HepG2 (cell line): ENCODE results near the gene HSPE1. TPM values are rescaled to one million over a fixed set of nuclear protein-coding genes. Genes with fewer than 3 reads are reported as not detected.
A peak's percentile ranks its signal among the peaks of the same experiment; 100 is the strongest.

Experiments used
- AHR ChIP-seq: IDR thresholded peaks from 2 replicates; pipeline ENCODE4 v1.6.1; 2018; ENCODE audit warnings: missing genetic modification reagents, missing compliant biosample characterization
- ATRX ChIP-seq: sonication (generic); formaldehyde crosslinking; IDR thresholded peaks from 2 replicates; pipeline ENCODE4 v1.4.0; 2020; ENCODE audit warnings: missing genetic modification reagents, borderline replicate concordance
- CREB3 ChIP-seq: sonication (generic); formaldehyde crosslinking; IDR thresholded peaks from 2 replicates; pipeline ENCODE4 v1.5.0; 2020; ENCODE audit warnings: missing genetic modification reagents
- DZIP1 ChIP-seq: sonication (generic); formaldehyde crosslinking; IDR thresholded peaks from 2 replicates; pipeline ENCODE4 v1.5.0; 2020; ENCODE audit warnings: mild to moderate bottlenecking, missing genetic modification reagents
- GTF3A ChIP-seq: sonication (generic); formaldehyde crosslinking; conservative IDR thresholded peaks from 2 replicates; pipeline ENCODE4 v1.4.0; 2020; ENCODE audit warnings: mild to moderate bottlenecking, missing genetic modification reagents
- HNF4A ChIP-seq: sonication (generic); formaldehyde crosslinking; IDR thresholded peaks from 2 replicates; pipeline ENCODE4 v1.4.0; 2020; ENCODE audit warnings: missing genetic modification reagents
- ISX ChIP-seq: sonication (generic); formaldehyde crosslinking; conservative IDR thresholded peaks from 2 replicates; pipeline ENCODE4 v1.5.0; 2020; ENCODE audit warnings: missing genetic modification reagents
- MIER3 ChIP-seq: IDR thresholded peaks from 2 replicates; pipeline ENCODE4 v1.6.1; 2016; ENCODE audit warnings: missing compliant biosample characterization, borderline replicate concordance
- SCMH1 ChIP-seq: sonication (generic); formaldehyde crosslinking; IDR thresholded peaks from 2 replicates; pipeline ENCODE4 v1.9.0; 2021; ENCODE audit warnings: missing genetic modification reagents, mild to moderate bottlenecking, borderline replicate concordance
- SKI ChIP-seq: fragments of 450-650 bp; IDR thresholded peaks from one replicate; pipeline ENCODE4 v1.6.1; 2018; ENCODE audit warnings: mild to moderate bottlenecking; ENCODE audit not compliant: partially characterized antibody
- ZBTB49 ChIP-seq: sonication (generic); formaldehyde crosslinking; IDR thresholded peaks from 2 replicates; pipeline ENCODE4 v1.4.0; 2020; ENCODE audit warnings: missing genetic modification reagents, borderline replicate concordance
- ZC3H4 ChIP-seq: sonication (generic); formaldehyde crosslinking; IDR thresholded peaks from 2 replicates; pipeline ENCODE4 v1.4.0; 2020; ENCODE audit warnings: missing genetic modification reagents, borderline replicate concordance
- ZMAT5 ChIP-seq: sonication (generic); formaldehyde crosslinking; IDR thresholded peaks from 2 replicates; pipeline ENCODE4 v1.5.0; 2020; ENCODE audit warnings: mild to moderate bottlenecking, low read depth, missing genetic modification reagents, borderline replicate concordance
- ZNF281 ChIP-seq: sonication (generic); formaldehyde crosslinking; IDR thresholded peaks from 2 replicates; pipeline ENCODE4 v1.4.0; 2020; ENCODE audit warnings: missing genetic modification reagents, borderline replicate concordance
- ZNF326 ChIP-seq: sonication (generic); formaldehyde crosslinking; IDR thresholded peaks from 2 replicates; pipeline ENCODE4 v1.4.0; 2020; ENCODE audit warnings: missing genetic modification reagents, borderline replicate concordance
- ZNF570 ChIP-seq: sonication (generic); formaldehyde crosslinking; IDR thresholded peaks from 2 replicates; pipeline ENCODE4 v1.4.0; 2020; ENCODE audit warnings: mild to moderate bottlenecking, missing genetic modification reagents, borderline replicate concordance
- ZNF777 ChIP-seq: sonication (generic); formaldehyde crosslinking; IDR thresholded peaks from 2 replicates; pipeline ENCODE4 v1.4.0; 2020; ENCODE audit warnings: missing genetic modification reagents
- polyA plus RNA-seq, 8 experiments: library from polyadenylated mRNA; depleted of rRNA in 3 of 8; stranded (reverse) in 7 of 8; unstranded in 1 of 8; fragments of >200 nt; fragmentation: Illumina TruSeq in 4 of 8; extraction: Trizol in 4 of 8; gene quantifications; 2 replicates each; pipeline versions ENCODE4 v1.2.1 to v1.2.3, GENCODE V29; 2011 to 2016; ENCODE audit warnings: low read depth in 4 of 8, missing spikeins in 1 of 8, mixed read lengths in 1 of 8; ENCODE audit not compliant: insufficient read depth in 1 of 8
- total RNA-seq, 5 experiments: library from RNA; depleted of rRNA; stranded (reverse); fragments of >200 nt; fragmentation: Illumina TruSeq; extraction: Trizol; gene quantifications; 2 replicates each; pipeline ENCODE4 v1.2.3, GENCODE V29; 2016; ENCODE audit warnings: low read depth in 1 of 5

HSPE1 gene
- total and polyA plus RNA-seq, 2 of the 13 experiments (the other 11 are each of a cell fraction or from before 2014, with no cell fraction given): 244 to 823 TPM

GRCh38 chr2:197480165-197481036 lies 19.8 kb upstream of the HSPE1 start (continued):
- TF ChIP-seq GTF3A (CRISPR knock-in tag): no peak
- TF ChIP-seq ZNF281: 0 out of 2 replicates have a peak, but pooled peaks have one; percentile 14
- TF ChIP-seq ZBTB49 (CRISPR knock-in tag): no peak
- no peak for TF ChIP-seq ATRX (CRISPR knock-in tag)
- TF ChIP-seq AHR: 0 out of 2 replicates have a peak, but pooled peaks have one; percentile 65
- no peak for TF ChIP-seq CREB3 (CRISPR knock-in tag)
- no peak for TF ChIP-seq SKI
- no peak for TF ChIP-seq ZNF777 (CRISPR knock-in tag)
- no peak for TF ChIP-seq ZNF570 (CRISPR knock-in tag)
- TF ChIP-seq ZNF326 (CRISPR knock-in tag): no peak; the same call in 1 of the 2 replicates
- TF ChIP-seq ISX (CRISPR knock-in tag): no peak
- TF ChIP-seq ZMAT5 (CRISPR knock-in tag): no peak
- TF ChIP-seq SCMH1: no peak
- 0 out of 2 replicates have a peak, but pooled peaks have one; percentile 20 for TF ChIP-seq HNF4A
- no peak for TF ChIP-seq DZIP1 (CRISPR knock-in tag)
- no peak; the same call in 1 of the 2 replicates for TF ChIP-seq ZC3H4 (CRISPR knock-in tag)
- TF ChIP-seq MIER3 (CRISPR knock-in tag): peak; percentile 9; the same call in 1 of the 2 replicates
